ENCODE measurements around the gene DNASE1L3. TPM values are rescaled to one million over a fixed set of nuclear protein-coding genes. Genes with fewer than 3 reads are reported as not detected.
A peak's percentile ranks its signal among the peaks of the same experiment; 100 is the strongest.

DNASE1L3 gene
- total RNA-seq, 1 donor from 2014 or later: 6.4 TPM

- DNase-seq (ENCODE audit: low read depth in 2 of 2): no peak
These were observed 31.3 kb downstream of the DNASE1L3 start for GRCh38 chr3:58179235-58180098.

GRCh38 chr3:58178528-58179234 is 32.1 kb downstream of the DNASE1L3 start:
- no peak for DNase-seq (ENCODE audit: low read depth in 2 of 2)

- DNase-seq (ENCODE audit: low read depth in 2 of 2): peak; percentile 58 to 80
These were observed 32.8 kb downstream of the DNASE1L3 start for GRCh38 chr3:58177747-58178527.

GRCh38 chr3:58176827-58177489 is 33.8 kb downstream of the DNASE1L3 start:
- DNase-seq (ENCODE audit: low read depth in 2 of 2): peak in 1 of 2 donors; percentile 30

GRCh38 chr3:58176185-58176530 is 34.6 kb downstream of the DNASE1L3 start:
- DNase-seq (ENCODE audit: low read depth in 2 of 2): no peak

GRCh38 chr3:58175437-58176184 is 35.2 kb downstream of the DNASE1L3 start:
- DNase-seq (ENCODE audit: low read depth in 2 of 2): peak in 1 of 2 donors; percentile 40

- DNase-seq (ENCODE audit: low read depth in 2 of 2): no peak
These were observed 35.7 kb downstream of the DNASE1L3 start for GRCh38 chr3:58175187-58175436.

GRCh38 chr3:58173669-58174398 is 36.9 kb downstream of the DNASE1L3 start:
- DNase-seq (ENCODE audit: low read depth in 2 of 2): peak; percentile 71 to 84

GRCh38 chr3:58173029-58173668 is 37.6 kb downstream of the DNASE1L3 start:
- peak; percentile 61 to 75 for DNase-seq (ENCODE audit: low read depth in 2 of 2)

GRCh38 chr3:58171126-58171525 is 39.6 kb downstream of the DNASE1L3 start:
- no peak for DNase-seq (ENCODE audit: low read depth in 2 of 2)

GRCh38 chr3:58170376-58170775 is 40.4 kb downstream of the DNASE1L3 start:
- no peak for DNase-seq (ENCODE audit: low read depth in 2 of 2)

- no peak for DNase-seq (ENCODE audit: low read depth in 2 of 2)
These were observed 41.4 kb downstream of the DNASE1L3 start for GRCh38 chr3:58169371-58169770.

GRCh38 chr3:58168498-58168897 is 42.3 kb downstream of the DNASE1L3 start:
- DNase-seq (ENCODE audit: low read depth in 2 of 2): no peak

GRCh38 chr3:58167431-58168351 is 43.1 kb downstream of the DNASE1L3 start:
- DNase-seq (ENCODE audit: low read depth in 2 of 2): peak in 1 of 2 donors; percentile 63

- no peak for DNase-seq (ENCODE audit: low read depth in 2 of 2)
These were observed 45.6 kb downstream of the DNASE1L3 start for GRCh38 chr3:58164906-58165821.

- peak in 1 of 2 donors; percentile 64 for DNase-seq (ENCODE audit: low read depth in 2 of 2)
These were observed 46.4 kb downstream of the DNASE1L3 start for GRCh38 chr3:58164199-58164879.

- peak in 1 of 2 donors; percentile 40 for DNase-seq (ENCODE audit: low read depth in 2 of 2)
These were observed 47.5 kb downstream of the DNASE1L3 start for GRCh38 chr3:58163234-58163633.

All from dermis microvascular lymphatic vessel endothelial cell (primary cell).